OCI-LY1 (cell line): ENCODE results near the gene HARBI1.

Source experiments
- H2AFZ ChIP-seq: fragments of 200-600 bp; sonication (generic), shearing (Covaris generic); 2 replicates; pipeline ENCODE4 v1.6.0; 2014; ENCODE audit warnings: antibody characterized with exemption, mild to moderate bottlenecking, low read length
- H3F3A ChIP-seq: fragments of 200-600 bp; sonication (generic), shearing (Covaris generic); 2 replicates; pipeline ENCODE4 v1.6.0; 2014; ENCODE audit warnings: mild to moderate bottlenecking, antibody characterized with exemption, low read length, moderate library complexity; ENCODE audit not compliant: insufficient read depth
- H3K27ac ChIP-seq: fragments of 200-600 bp; sonication (generic); 2 replicates; pipeline ENCODE4 v1.5.1; 2014; ENCODE audit warnings: low read length, mixed run types, mild to moderate bottlenecking, low read depth; ENCODE audit not compliant: poor library complexity, severe bottlenecking
- H3K27me3 ChIP-seq: fragments of 200-600 bp; sonication (generic); 2 replicates; pipeline ENCODE4 v1.6.0; 2014; ENCODE audit warnings: antibody characterized with exemption, mild to moderate bottlenecking, low read length, moderate library complexity; ENCODE audit not compliant: insufficient read depth
- H3K36me3 ChIP-seq: fragments of 200-600 bp; sonication (generic); 2 replicates; pipeline ENCODE4 v1.6.1; 2014; ENCODE audit warnings: mild to moderate bottlenecking, antibody characterized with exemption, low read length, moderate library complexity, mixed read lengths; ENCODE audit not compliant: insufficient read depth
- H3K4me1 ChIP-seq: fragments of 200-600 bp; sonication (generic); 2 replicates; pipeline ENCODE4 v1.5.1; 2014; ENCODE audit warnings: mild to moderate bottlenecking, low read length, moderate library complexity; ENCODE audit not compliant: insufficient read depth, severe bottlenecking
- H3K4me2 ChIP-seq: fragments of 200-600 bp; sonication (generic), shearing (Covaris generic); 2 replicates; pipeline ENCODE4 v1.6.1; 2014; ENCODE audit warnings: low read length
- H3K4me3 ChIP-seq: fragments of 200-600 bp; sonication (generic); 2 replicates; pipeline ENCODE4 v1.5.1; 2014; ENCODE audit warnings: low read length, low read depth, mild to moderate bottlenecking, mixed read lengths; ENCODE audit not compliant: poor library complexity, severe bottlenecking
- H3K79me2 ChIP-seq: fragments of 200-600 bp; shearing (Covaris generic); 2 replicates; pipeline ENCODE4 v1.6.1; 2016; ENCODE audit warnings: mixed run types, low read length, mixed read lengths; ENCODE audit not compliant: insufficient read depth
- H3K9ac ChIP-seq: fragments of 200-600 bp; sonication (generic), shearing (Covaris generic); 2 replicates; pipeline ENCODE4 v1.6.1; 2014; ENCODE audit warnings: mild to moderate bottlenecking, low read length, mixed read lengths
- H3K9me2 ChIP-seq: fragments of 200-600 bp; sonication (generic), shearing (Covaris generic); 2 replicates; pipeline ENCODE4 v1.6.1; 2014; ENCODE audit warnings: low read depth, mild to moderate bottlenecking, low read length, mixed read lengths
- H3K9me3 ChIP-seq: fragments of 200-600 bp; shearing (Covaris generic); 2 replicates; pipeline ENCODE4 v1.6.1; 2014; ENCODE audit warnings: low read length, mixed read lengths
- H4K20me1 ChIP-seq: fragments of 200-600 bp; sonication (generic), shearing (Covaris generic); 2 replicates; pipeline ENCODE4 v1.6.0; 2016; ENCODE audit warnings: mild to moderate bottlenecking, low read length; ENCODE audit not compliant: insufficient read depth
- CTCF ChIP-seq: fragments of 200-600 bp; sonication (generic), shearing (Covaris generic); IDR thresholded peaks from 2 replicates; pipeline ENCODE4 v1.5.1; 2017; ENCODE audit warnings: mild to moderate bottlenecking, antibody characterized with exemption, low read length, moderate library complexity, mixed read lengths
- EZH2 ChIP-seq: fragments of 200-600 bp; sonication (generic), shearing (Covaris generic); IDR thresholded peaks from 2 replicates; pipeline ENCODE4 v1.8.0; 2017; ENCODE audit warnings: borderline replicate concordance, mixed run types, mild to moderate bottlenecking, antibody characterized with exemption, low read length, moderate library complexity, mixed read lengths

The HARBI1 gene

GRCh38 chr11:46617134-46617971 is at the start of gene HARBI1, which contains the start of gene ATG13:
Gene HARBI1 (minus strand): TSS chr11:46617227. CDS start chr11:46616237, 990 bp downstream.
Gene ATG13 (plus strand): TSS chr11:46617553. CDS start chr11:46644292, 26,739 bp downstream.
- Histone ChIP-seq H3K4me1 (peaks cover 41% of the 10 kb centered on the region), H3K27ac (peak within 1 kb of the TSS; percentile 81), H3K4me2 (peak within 1 kb of the TSS; percentile 99), H3K9me2 (no peaks in the 10 kb centered on the region), H3F3A (no peaks in the 10 kb centered on the region), H3K36me3 (peaks cover 5% of the 10 kb centered on the region; the same call in 1 of the 2 replicates), H3K4me3 (peak within 1 kb of the TSS; percentile 93), H2AFZ (no peak within 1 kb of the TSS), H4K20me1 (no peaks in the 10 kb centered on the region), H3K27me3 (no peaks in the 10 kb centered on the region), H3K9ac (peak within 1 kb of the TSS; percentile 89), H3K79me2 (peaks cover 16% of the 10 kb centered on the region), H3K9me3 (no peaks in the 10 kb centered on the region)
- TF ChIP-seq CTCF (peak; percentile 80), EZH2 (no peak)

GRCh38 chr11:46666516-46666915 is 49.5 kb upstream of the HARBI1 start:
- Histone ChIP-seq H3K36me3 (peaks cover 84% of the 10 kb centered on the region), H3K4me2 (no peak overlapping the region), H3K4me3 (no peak overlapping the region), H3K4me1 (peaks cover 27% of the 10 kb centered on the region), H3K27ac (peak overlapping the region; percentile 58), H3K9me2 (no peaks in the 10 kb centered on the region), H3K27me3 (no peaks in the 10 kb centered on the region), H3K9me3 (no peaks in the 10 kb centered on the region), H3K79me2 (no peaks in the 10 kb centered on the region), H2AFZ (no peak overlapping the region), H3F3A (no peaks in the 10 kb centered on the region), H4K20me1 (no peaks in the 10 kb centered on the region), H3K9ac (0 out of 2 replicates have a peak overlapping the region, but pooled peaks have one; percentile 22)
- TF ChIP-seq EZH2 (no peak), CTCF (no peak)

- H3K27ac ChIP-seq, result no peak overlapping the region
- no peak for TF ChIP-seq CTCF
- TF ChIP-seq EZH2, result no peak
- H4K20me1 ChIP-seq, result no peaks in the 10 kb centered on the region
- H3K9ac ChIP-seq, result no peak overlapping the region
- no peak overlapping the region for H3K4me3 ChIP-seq
- H3K27me3 ChIP-seq, result no peaks in the 10 kb centered on the region
- H3K79me2 ChIP-seq, result no peaks in the 10 kb centered on the region
- no peak overlapping the region for H2AFZ ChIP-seq
- no peaks in the 10 kb centered on the region for H3K9me3 ChIP-seq
- no peak overlapping the region for H3K4me2 ChIP-seq
- no peaks in the 10 kb centered on the region for H3F3A ChIP-seq
- peaks cover 78% of the 10 kb centered on the region for H3K36me3 ChIP-seq
- H3K4me1 ChIP-seq, result peaks cover 28% of the 10 kb centered on the region
- no peaks in the 10 kb centered on the region for H3K9me2 ChIP-seq
Observed at GRCh38 chr11:46665356-46665755, 48.3 kb upstream of the HARBI1 start.
